Measurements from ENCODE around the gene FIBCD1.
A peak's percentile ranks its signal among the peaks of the same experiment; 100 is the strongest.

The FIBCD1 gene

DNA sequence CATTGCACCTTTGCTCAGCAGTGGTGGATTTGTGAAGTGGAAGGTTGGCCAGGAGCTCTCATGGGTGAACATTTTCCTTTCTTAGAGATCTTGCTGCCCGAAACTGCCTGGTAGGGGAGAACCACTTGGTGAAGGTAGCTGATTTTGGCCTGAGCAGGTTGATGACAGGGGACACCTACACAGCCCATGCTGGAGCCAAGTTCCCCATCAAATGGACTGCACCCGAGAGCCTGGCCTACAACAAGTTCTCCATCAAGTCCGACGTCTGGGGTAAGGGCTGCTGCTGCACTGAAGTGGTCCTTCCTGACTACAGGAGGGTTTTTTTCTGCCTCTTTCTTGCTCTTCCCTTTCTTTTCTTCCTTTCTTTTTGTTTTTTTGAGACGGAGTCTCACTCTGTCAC, 64.3 kb downstream of the FIBCD1 start:
- FAIRE-seq: no peak

DNA sequence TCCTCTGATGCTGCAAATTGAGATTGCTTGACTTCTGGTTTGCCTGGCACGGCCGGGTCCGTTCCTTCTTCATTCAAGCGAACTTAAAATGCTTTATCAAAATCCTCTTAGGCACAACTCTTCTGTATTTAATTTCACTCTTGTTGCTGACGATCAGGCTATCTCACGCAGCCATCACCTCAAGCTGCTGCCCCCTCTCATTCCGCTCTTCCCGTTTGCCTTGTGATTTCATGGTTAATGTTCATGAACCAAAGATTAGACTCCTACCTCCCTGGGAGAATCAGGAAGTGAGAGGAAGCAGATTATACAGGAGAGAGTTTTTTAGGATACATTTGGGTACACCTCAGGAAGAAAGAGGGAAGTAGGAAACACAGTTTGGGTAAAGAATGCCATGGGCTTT, 65.1 kb downstream of the FIBCD1 start:
- no peak for FAIRE-seq

DNA sequence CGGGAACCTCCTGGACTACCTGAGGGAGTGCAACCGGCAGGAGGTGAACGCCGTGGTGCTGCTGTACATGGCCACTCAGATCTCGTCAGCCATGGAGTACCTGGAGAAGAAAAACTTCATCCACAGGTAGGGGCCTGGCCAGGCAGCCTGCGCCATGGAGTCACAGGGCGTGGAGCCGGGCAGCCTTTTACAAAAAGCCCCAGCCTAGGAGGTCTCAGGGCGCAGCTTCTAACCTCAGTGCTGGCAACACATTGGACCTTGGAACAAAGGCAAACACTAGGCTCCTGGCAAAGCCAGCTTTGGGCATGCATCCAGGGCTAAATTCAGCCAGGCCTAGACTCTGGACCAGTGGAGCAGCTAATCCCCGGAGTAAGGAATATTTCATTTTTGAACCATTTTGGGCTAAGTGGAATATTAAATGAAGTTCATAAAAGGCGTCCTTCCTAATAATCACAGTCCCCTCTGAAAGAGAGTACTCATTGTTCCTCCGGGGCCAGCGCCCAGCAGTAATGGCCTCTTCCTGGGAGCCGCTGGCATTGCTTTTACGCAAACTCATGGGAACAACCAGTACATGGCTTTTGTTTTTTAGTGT, 66.0 kb downstream of the FIBCD1 start:
- no peak for FAIRE-seq

DNA sequence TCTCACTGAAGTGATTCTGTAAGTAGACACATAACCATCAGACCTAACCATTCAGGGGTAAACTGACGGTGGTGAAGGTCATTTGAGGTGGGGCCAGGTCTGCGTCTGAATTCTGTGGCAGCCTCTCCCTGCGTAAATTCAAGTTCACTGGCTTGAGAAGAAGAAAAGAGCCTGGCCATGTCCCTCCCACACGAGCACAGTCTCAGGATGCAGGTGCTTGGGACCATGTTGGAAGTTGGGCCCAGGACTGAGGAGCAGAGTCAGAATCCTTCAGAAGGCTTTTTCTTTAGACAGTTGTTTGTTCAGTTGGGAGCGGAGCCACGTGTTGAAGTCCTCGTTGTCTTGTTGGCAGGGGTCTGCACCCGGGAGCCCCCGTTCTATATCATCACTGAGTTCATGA, 66.5 kb downstream of the FIBCD1 start:
- FAIRE-seq: no peak

DNA sequence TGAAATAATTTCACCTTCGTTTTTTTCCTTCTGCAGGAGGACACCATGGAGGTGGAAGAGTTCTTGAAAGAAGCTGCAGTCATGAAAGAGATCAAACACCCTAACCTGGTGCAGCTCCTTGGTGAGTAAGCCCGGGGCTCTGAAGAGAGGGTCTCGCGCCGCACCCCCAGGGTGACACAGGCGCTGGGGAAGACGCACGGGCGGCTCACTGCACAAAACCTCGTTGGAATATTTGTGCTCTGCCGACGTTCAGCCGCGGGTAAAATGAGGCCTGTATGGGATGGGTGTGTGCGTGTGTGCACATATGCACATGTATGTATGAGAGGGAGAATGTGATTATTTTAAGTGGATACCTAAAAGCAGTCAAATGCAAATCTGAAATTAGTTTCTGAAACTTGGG, 67.0 kb downstream of the FIBCD1 start:
- FAIRE-seq: no peak

DNA sequence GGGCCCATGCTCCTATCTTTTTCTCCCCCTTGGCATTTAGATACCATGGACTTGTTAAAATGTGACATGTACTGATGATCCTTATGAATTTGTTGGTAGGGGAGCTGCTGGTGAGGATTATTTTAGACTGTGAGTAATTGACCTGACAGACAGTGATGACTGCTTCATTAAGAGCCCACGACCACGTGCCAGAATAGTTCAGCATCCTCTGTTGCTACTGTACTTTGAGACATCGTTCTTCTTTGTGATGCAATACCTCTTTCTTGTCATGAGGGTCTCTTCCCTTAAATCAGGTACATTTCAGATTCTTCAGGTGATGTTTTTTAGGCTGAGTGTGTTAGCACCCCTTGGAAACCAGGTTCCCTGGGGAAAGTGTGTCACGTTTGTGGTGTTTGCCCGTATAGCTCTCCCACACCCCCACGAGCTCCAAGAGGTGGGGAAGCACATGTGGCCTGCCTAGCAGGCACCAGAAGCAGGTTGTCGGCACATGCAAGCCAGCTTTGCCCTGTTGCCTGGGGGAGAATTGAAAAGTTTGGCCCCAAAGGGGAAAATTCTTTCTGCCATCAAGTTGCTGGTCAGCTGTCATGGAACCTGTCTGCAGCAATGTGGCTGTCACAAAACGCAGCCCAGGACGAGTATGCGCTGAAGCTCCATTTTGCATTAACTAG, 67.5 kb downstream of the FIBCD1 start:
- no peak for FAIRE-seq

DNA sequence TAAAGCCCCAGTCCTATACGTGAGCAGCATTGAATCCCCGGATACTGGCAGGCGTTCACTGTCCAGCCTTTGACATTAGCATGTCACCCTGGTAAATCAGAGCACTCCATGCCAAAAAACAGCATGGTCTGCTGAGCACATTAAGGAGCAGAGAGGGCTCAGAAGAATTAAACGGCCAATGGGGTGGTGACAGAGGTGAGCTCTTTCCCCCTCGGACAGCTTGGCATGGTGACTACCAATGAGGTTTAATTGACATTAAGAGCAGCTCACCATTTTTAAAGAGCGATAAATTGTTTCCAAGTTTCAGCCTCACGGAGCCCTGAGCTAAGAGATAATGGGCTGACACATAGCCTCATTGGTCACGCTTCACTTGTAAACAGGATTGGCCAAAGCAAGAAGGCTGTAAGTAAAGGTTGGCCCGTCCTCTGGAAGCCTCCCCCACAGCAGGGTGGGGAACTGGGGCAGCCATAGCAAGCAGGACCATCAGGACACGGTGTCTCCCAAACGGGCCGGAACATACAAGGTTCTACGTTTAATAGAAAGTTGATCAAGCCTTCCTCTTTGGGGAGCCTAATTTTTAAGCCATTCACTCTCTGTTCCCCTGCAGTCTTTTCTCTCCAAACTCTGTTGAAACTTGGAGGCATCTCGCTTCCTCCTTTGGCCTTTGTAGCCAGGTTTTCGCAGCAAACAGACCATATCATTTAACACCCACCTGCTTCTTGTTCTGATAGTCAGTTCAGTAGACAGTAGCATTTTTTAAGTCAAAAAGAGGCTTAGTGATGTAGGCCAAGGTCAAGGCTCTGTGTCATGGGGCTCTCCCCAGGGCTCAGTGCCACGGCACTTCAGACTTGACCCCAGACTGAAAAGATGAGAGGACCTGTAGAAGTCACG, 68.3 kb downstream of the FIBCD1 start:
- no peak for FAIRE-seq

DNA sequence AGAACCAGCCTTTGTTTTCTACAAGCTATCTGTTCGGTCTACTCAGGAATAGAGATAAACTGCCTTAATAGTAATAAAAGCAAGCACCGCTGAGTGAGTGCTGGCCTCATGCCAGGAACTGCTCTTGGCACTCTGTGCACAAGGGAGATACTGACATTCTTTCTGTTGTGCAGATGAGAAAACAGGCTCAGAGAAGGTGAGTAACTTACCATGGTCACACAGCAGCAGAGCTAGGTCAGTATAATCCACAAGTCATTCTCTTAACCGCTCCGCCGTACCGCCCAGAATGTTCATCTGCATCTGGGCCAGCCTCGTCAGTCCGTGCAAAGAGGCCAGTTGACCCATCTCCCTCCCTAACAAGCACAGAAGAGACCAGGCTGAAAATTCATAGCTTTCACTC, 69.8 kb downstream of the FIBCD1 start:
- FAIRE-seq: no peak

DNA sequence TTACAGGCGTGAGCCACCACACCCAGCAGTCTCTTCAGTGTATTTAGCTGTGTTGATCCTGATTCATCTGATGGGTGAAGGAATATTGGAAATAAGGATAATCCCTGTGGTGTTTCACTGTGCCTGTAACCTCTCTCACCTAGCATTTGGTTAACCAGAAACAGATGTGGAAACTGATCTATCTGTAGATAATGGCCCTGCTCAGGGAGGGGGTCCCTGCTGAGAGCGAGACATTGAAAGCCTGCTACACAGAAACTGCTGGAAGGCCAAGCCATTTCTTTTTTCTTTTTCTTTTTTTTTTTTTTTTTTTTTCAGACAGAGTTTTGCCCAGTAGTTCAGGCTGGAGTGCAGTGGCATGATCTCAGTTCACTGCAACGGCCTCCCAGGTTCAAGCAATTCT, 70.8 kb downstream of the FIBCD1 start:
- no peak for FAIRE-seq

DNA sequence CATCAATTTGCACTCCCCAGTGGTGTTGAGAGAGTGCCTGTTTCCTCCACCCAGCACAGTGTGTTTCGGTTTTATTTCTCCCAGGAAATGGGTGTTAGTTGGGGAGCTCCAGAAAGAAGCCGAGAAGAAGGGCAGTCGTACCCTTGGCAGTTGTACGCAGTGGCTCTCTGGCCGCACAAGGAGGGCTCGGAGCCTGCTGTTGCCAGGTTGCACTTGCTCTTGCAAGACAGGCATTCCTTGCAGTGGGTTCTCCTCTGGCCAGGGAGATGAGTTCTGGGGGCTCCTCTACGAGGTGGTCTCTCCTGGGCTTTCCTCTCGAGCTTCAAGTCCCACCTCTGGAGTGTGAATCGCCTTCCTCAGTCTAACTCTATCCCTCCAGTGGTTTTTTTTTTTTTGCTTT, 71.5 kb downstream of the FIBCD1 start:
- no peak for FAIRE-seq

DNA sequence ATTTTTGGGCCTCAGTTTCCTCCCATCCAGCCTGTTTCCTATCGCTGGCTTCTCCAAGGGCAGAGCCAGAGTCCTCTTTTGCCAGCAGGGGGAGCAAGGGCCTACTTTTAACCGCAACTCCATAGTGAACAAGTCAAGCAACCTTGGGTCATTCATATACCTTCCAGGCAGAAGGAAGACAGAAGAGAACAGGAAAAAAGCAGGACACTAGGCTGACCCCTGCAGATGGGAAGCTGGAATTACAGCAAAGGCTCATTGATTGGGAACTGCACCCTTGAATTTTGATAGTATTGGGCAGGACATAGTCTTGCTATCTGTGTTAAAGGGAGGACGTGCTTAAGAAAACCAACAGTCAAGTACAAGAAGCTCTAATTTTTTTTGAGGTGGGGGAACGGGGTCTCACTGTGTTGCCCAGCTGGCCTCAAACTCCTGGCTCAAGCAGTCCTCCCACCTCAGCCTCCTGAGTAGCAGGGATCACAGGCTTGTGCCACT, 72.5 kb downstream of the FIBCD1 start:
- FAIRE-seq: peak; percentile 96

DNA sequence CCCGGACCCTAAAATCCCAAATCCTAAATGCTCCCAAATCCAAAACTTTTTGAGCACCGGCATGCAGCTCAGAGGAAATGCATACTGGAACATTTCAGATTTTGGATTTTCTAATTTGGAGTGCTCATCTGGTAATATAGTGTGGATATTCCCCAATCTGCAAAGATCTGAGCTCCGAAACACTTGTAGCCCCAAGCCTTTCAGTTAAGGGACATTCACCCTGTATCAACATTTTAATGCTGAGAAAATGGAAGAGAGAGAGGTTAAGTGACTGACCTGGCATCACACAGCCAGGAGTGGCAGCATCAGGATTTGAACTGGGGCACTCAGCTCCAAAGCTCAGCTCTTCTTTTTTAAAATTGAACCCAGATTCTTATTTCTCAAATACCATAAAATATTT, 73.1 kb downstream of the FIBCD1 start:
- no peak for FAIRE-seq

DNA sequence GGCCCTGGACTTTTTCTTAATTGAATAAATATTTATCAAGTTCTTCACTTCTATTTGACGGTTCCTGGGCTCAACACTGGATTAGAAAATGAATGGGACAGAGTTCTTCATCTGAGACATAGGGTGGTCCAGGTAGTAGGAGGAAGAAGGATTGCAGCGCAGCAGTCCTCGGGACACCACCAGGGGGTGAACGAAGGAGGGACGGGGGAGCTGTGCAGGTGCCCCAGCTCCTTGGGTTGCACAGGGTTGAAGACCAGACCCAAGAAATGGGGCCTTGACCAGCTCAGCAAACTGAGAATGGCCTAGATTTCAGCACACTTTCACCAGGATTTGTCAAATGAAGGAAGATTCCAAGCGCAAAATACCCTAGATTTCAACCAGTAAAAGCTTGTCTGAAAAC, 74.5 kb downstream of the FIBCD1 start:
- no peak for FAIRE-seq

DNA sequence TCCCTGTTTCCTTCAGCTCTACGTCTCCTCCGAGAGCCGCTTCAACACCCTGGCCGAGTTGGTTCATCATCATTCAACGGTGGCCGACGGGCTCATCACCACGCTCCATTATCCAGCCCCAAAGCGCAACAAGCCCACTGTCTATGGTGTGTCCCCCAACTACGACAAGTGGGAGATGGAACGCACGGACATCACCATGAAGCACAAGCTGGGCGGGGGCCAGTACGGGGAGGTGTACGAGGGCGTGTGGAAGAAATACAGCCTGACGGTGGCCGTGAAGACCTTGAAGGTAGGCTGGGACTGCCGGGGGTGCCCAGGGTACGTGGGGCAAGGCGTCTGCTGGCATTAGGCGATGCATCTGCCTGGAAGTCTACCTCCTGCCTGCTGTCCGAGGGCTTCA, 76.3 kb downstream of the FIBCD1 start:
- no peak for FAIRE-seq

DNA sequence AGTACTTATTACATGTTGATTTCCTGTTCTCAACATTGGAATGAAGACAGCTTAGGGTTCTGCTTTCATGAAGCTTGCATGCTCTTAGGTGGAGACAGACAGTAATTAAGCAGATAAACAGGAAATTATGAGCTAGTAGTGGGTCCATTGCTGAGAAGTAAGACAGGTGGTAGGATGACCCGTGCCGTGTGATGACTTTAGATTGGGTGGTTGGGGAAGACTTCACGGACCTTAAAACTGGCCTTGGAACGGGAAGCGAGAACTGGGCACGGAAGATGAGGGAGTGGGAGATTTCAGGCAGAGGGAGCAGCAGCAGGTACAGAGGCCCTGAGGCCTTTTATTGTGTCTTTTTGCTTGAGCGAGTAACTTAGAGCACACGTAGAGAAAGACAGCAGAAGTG, 76.8 kb downstream of the FIBCD1 start:
- no peak for FAIRE-seq

DNA sequence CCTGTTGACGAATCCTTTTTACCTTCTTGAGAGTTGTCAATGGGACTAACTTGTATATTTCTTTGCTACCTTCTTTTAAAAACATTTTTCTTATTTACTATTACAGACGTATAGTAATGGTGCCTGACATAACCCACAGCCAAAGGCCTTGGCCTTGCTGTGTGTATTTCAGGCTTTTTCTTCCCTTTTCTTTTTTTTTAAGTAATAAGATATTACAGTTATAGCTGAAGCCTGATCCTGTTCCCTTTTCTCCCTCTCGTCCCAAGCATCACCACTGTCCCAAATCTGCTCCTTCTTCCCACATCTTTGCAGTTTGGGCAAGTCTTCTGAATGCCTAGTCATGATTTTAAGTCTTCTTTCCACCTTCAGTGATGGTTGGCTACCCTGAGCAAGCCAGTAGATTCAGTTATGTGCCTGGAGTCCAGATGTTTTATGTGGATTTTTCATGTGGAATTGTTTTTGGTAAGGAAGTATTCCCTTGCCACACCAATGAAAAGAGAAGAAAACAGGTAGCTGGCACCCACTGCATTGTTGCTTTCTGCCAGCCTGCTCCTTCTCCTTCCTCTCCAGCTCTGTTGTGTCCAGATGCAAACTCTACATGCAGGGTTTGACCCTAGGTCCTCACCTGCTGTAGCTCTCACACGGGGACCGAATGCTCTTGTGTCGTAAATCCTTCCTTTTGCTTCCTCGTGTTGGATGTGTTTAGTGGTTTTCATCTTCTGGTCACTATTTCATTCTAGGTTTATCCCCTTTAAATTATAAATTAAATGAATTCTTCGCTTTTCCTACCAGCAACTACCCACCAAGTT, 77.5 kb downstream of the FIBCD1 start:
- FAIRE-seq: no peak

DNA sequence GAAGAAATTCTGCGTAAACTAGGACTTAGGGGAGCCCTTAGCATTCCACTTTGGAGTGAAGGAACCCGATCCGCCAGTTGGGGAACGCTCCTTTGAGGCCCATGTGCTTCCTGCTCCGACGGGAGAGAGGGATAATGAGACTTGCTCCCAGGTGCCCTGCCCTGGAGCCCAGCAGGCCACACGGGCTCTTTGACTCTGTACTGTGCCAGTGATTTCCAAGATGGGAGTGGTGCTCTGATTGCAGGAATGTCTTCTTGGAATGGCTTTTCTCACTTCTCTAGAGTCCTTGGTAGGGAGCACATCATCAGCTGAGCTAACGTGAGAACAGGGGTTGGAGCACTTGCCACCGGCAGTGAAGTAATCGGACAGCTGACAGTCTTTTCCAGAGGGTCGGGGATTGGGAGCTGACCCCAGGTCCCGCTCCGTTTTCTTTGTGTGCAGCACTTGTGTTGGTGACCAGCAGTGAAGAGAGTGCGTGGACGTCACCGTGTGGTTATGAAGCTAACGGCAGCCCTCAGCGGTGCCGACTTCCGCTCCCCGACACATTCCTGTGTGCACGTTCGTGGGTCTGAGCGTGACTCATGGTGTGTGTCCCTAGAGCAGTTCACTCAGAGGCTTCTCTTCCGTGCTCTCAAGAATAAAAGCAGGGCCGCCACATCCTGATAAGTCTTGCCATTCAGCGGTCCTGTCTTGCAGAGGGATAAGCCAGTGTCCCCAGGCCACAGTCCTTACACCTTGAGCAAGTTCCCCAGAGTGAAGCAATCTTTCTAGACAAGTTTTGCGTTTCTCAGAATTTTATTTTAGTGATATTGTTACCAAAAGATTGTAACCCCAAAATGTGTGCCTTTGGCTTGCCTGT, 78.4 kb downstream of the FIBCD1 start:
- FAIRE-seq: no peak

DNA sequence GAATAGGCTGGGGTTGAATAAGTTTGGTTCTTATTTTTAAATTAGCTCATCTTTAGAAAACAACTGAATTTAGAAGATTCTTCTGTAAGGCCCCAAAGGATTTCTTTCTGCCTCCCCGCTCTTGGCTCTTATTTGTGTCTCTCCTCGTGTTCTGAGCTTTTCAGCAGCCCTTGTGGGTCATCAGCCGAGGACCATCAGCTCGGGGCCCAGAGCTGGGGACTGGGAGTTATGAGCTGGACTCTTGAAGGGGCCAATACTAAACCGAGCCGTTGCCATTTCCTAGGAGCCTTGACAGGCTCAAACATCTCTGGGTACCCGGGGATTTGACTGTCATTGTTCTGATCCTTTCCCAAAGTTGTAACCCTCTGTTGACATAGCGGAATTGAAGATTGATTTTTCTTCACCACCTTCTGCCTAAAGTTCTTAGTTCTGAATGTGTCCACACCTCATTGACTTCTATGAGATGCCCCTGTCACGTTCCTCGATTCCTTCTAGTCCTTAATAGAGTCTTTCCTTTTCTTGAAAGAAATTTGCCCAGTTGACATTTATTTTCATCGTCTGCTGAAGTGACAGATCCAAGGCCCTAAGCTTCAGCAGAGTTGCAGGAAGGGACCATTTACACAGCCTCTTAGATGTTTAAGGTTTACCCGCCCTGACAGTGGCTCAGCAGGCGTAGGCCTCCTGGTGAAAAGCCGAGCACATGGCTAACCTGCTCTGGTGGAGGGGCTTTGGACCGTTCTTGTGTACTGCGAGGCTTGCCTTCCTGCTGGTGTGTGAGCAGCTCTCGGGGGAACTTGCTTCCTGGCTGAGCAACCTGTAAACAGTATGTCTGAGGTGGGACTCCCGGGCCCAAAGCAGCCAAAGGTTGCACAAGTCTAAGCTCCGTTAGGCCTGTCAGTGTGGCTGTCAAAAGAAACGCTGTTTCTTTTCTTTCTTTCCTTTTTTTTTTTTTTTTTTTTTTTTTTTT, 80.0 kb downstream of the FIBCD1 start:
- no peak for FAIRE-seq

DNA sequence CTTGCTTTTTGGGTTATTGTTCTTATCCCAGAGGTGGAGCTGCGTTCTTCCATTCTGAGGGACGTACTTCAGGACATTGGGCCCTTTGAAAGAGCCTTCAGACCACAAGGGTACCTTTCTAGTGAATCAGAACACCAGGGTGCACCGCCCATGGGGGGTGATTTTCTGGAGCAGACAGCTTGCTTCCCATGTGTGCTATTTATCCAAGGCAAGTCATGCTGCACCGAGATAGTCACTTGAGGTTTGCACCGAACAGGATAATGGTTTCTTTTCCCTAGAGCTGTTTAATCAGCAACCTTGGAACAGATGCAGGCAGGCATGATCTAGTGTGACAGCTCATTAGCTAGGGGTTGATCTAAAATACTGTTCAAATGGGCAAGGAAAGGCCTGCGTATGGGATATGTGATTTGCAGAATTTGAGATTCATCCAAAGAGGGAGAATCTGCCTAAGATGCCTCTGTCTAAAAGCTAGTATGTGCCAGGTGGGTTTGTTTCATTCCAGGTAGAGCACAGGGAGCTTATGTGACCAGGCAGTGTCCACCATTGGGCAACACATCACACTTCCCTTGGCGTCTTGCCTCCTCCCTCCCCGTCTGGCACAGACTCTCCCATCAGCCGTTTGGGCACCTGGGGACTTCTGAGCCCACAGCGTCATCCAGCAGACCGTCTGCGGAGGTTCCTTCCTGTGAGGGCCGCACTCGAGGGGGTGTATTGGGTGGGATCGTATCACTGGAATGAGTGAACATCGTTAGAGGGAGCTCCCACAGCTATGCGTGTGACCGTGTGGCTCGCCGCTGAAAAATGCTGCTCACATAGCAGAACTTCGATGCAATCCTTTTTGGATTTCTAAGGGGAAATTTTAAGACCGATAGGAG, 80.9 kb downstream of the FIBCD1 start:
- no peak for FAIRE-seq

DNA sequence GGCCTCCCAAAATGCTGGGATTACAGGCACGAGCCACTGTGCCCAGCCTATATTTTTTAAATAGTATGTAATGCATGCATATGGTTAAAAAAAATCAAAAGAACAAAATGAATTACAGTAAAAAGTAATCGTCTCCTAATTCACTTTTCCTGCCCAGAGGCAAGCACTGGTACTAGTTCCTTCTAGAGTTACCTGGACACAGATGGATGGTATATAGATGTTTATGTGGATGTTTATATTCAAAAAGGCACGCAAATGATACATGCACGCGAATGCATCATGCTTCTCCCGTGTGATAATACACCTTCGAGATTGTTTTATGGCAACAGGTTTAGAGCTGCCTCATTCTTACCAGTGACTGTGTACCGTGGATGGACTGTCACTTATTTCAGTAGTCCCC, 82.6 kb downstream of the FIBCD1 start:
- FAIRE-seq: no peak
